ENCODE measurements around the gene CAPS.

Gene CAPS

GRCh38 chr19:5937550-5937949, 23.5 kb downstream of the CAPS start:
- DNase-seq (ENCODE audit: low read depth) = no peak
- H3K4me3 ChIP-seq (ENCODE audit: low read length) = no peak overlapping the region
- no peak for TF ChIP-seq CTCF (conservative IDR thresholded peaks at IDR 0.05; ENCODE audit: low read depth, low read length)

GRCh38 chr19:5940260-5941208, 26.5 kb downstream of the CAPS start:
- TF ChIP-seq CTCF (conservative IDR thresholded peaks at IDR 0.05; ENCODE audit: low read depth, low read length) = no peak
- H3K4me3 ChIP-seq (ENCODE audit: low read length) = no peak overlapping the region
- no peak for DNase-seq (ENCODE audit: low read depth)

DNA sequence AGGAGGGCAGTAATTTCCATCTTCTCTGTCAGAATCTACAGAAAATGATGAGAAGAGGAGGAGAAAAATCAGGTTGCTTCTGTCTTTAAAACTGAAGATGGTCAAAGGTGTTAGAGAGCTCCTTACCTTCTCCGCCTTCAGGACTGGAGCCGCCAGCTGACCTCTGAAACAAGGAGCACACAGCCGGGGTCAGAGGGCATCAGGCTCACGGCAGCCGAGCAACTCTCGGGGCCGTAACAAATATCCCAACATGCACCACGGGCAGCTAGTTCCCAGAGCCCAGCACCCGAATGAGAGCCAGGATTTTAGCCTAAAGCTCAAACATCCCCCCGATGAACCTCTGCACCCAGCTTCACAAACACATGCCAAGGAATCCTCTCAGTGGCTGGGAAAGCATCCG, 27.6 kb downstream of the CAPS start:
- no peak for DNase-seq (ENCODE audit: low read depth)
- no peak overlapping the region for H3K4me3 ChIP-seq (ENCODE audit: low read length)
- no peak for TF ChIP-seq CTCF (conservative IDR thresholded peaks at IDR 0.05; ENCODE audit: low read depth, low read length)

GRCh38 chr19:5943045-5943444, 29.0 kb downstream of the CAPS start:
- no peak for TF ChIP-seq CTCF (conservative IDR thresholded peaks at IDR 0.05; ENCODE audit: low read depth, low read length)
- no peak for DNase-seq (ENCODE audit: low read depth)
- no peak overlapping the region for H3K4me3 ChIP-seq (ENCODE audit: low read length)

- TF ChIP-seq CTCF (conservative IDR thresholded peaks at IDR 0.05; ENCODE audit: low read depth, low read length) = no peak
- no peak overlapping the region for H3K4me3 ChIP-seq (ENCODE audit: low read length)
- no peak for DNase-seq (ENCODE audit: low read depth)
Observed at GRCh38 chr19:5943623-5944022, 29.6 kb downstream of the CAPS start.

- no peak overlapping the region for H3K4me3 ChIP-seq (ENCODE audit: low read length)
- TF ChIP-seq CTCF (conservative IDR thresholded peaks at IDR 0.05; ENCODE audit: low read depth, low read length) = no peak
- DNase-seq (ENCODE audit: low read depth) = no peak
Observed at GRCh38 chr19:5947435-5947834, 33.4 kb downstream of the CAPS start.
